T-helper 2 cell treated with Interferon-gamma antibody and Interleukin-4, amounts not matched to agents 100 ng/mL and 5 ng/mL, for 36 hours (primary cell): Measurements from ENCODE around the gene CDK6. TPM values are rescaled to one million over a fixed set of nuclear protein-coding genes. Genes with fewer than 3 reads are reported as not detected.
"Not testable (repeated sequence)": the region's sequence is repeated elsewhere in the genome, so short reads cannot be mapped to it uniquely, and the experiment has no call there.

Experiments
- intact Hi-C: fragments of 100-400 bp; cut with micrococcal nuclease; formaldehyde crosslinking; loops from one replicate; pipeline ENCODE4 v1.15.1; 2023
- total RNA-seq: library from RNA; stranded (reverse); gene quantifications from 2 replicates; pipeline ENCODE4 v1.2.3, GENCODE V29; 2022

The CDK6 gene
- total RNA-seq, 1 donor from 2014 or later: 136 TPM

DNA sequence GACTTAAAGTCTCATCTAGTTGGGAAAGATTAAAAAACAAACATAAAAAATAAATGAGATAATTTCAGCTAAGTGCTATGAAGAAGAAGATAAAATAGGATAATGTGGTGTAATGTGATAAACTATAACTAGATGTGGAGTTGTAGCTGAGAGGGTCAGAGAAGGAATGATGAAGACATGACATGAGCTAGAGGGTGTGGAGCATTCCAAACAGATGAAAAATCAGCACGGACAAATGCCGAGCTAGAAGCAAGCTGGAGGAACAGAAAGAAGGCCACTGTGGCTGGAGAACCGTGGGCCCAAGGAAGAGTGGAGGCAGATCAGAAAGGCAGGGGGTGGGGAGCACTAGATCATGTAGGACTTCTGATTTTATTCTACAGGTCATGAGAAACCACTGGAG lies 70.6 kb downstream of the CDK6 start:
- intact Hi-C loops: no loop called here

GRCh38 chr7:92763636-92764423 lies 72.5 kb downstream of the CDK6 start:
- intact Hi-C loops: no loop called here

GRCh38 chr7:92762851-92763250 lies 73.5 kb downstream of the CDK6 start:
- intact Hi-C loops: no loop called here

GRCh38 chr7:92761391-92762097 lies 74.8 kb downstream of the CDK6 start:
- intact Hi-C loops: no loop called here

DNA sequence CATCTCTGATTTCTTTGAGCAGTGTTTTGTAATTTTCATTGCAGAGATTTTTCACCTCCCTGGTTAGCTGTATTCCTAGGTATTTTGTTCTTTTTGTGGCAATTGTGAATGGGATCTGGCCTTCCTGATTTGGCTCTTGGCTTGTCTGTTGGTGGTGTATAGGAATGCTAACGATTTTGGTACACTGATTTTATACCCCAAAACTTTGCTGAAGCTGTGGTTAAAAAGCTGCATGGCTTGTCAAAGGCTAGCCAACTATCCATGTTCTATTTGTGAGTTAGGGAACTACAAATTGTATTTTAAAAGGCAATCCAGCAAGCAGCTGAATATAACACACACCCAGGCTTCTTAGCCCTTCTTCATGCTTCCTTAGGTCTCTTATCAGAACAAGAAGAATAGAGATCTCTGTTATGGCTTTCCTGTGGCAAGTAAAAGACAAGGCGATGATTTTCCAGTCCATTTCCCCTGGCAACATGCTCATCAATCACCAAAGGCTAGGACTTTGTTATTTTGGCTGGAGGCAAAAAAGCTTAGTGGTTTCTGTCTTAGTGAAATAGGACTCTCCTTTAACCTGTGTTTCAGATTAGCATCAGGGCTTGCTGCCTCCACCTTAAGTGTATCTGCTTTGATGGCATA lies 77.5 kb downstream of the CDK6 start:
- intact Hi-C loops: no loop called here

- intact Hi-C loops: not testable (repeated sequence)
These were observed 79.0 kb downstream of the CDK6 start for GRCh38 chr7:92757311-92757910.

- intact Hi-C loops: no loop called here
These were observed 80.7 kb downstream of the CDK6 start for GRCh38 chr7:92755680-92756079.

DNA sequence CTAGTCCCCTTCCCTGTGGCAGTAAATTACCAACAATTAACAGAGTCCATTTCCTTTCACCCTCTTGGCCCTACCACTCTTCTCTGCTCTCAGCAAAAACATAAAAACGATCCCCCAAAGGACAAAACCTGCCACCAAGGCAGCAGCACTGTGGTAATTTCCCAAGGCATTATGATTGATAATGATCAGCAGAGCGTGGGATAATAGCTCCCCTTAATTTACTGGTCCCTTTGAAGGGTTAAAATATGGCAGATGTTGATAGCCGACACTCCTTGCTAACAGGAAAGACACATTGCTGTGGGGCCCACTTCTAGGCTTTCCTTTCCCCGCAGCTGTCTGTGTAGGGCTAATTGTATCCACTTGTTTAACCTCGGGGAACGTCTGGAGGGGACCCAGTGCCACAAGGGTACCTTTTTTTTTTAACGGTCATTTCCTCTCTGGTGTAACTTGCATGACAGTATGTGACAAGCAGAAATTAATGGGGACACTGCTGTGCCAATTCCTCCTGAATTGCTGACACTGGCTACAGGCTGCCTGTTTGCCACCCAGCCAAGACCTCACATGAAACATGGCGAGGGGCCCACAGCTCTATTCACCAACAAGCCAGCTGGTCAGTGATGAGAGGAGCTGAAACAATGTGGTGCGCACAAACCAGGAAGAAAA lies 81.3 kb downstream of the CDK6 start:
- intact Hi-C loops: no loop called here

DNA sequence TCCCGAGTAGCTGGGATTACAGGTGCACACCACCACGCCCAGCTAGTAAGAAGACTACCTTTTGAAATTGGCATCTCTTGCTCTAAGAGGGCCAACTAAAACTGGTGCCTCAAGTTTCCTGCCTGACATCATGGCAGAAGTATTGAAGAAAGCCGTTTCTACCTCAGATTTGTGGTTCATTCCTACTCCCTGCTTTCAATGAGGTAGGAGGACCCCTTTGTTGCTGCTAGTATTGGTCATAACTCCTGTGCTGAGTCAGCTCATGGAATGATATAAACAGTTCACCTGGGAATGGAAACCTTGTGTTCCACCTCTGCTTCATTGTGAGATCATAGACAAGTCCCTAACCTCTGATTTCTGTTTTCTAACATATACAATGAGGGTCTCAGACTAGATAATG lies 82.8 kb downstream of the CDK6 start:
- intact Hi-C loops: no loop called here

DNA sequence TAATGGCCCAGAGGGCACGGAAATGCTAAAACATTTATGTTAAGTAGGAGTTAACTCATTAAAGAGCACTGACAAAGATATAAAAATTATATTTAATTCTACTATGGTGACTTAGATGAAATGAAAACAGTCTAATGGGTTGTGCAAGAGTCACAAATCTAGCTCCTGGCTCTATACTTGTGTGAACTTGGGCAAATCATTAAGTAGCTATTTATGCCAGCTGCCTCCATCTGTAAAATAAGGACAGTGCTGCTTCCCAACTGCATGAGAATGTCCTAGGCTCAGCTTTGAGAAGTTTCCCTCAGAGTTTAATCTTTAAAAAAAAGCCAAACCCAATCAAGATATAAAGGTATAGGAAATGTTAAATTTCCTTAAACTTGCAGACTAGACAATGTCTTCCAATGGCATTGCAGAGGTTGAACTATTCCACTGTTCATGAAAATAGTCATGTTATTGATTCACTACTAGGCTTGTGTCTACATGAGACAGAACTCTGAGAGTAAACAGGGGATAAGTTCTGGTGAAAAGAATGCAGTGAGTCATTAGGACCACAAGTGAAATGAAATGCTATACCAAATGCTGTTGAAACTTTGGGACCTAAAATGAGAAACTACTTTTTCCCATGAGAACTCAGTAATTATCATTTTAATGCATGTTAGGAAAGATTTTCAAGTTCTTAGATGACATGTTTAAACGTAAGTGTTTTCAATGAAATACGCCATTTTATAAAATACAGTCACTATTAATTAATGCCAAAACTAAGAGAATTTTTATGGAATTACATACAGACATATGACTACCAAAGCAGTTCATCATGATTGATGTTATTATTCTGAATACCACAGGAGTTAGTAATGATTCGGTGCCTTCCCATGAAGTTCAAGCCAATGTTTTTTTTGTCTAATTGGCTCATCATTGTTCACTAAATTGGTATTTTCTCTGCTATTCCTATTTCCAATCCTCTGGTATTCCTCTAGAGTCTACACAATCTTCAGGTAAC lies 84.2 kb downstream of the CDK6 start:
- intact Hi-C loops: no loop called here

- intact Hi-C loops: no loop called here
These were observed 85.4 kb downstream of the CDK6 start for GRCh38 chr7:92750946-92751345.

GRCh38 chr7:92750447-92750839 lies 85.9 kb downstream of the CDK6 start:
- intact Hi-C loops: no loop called here

DNA sequence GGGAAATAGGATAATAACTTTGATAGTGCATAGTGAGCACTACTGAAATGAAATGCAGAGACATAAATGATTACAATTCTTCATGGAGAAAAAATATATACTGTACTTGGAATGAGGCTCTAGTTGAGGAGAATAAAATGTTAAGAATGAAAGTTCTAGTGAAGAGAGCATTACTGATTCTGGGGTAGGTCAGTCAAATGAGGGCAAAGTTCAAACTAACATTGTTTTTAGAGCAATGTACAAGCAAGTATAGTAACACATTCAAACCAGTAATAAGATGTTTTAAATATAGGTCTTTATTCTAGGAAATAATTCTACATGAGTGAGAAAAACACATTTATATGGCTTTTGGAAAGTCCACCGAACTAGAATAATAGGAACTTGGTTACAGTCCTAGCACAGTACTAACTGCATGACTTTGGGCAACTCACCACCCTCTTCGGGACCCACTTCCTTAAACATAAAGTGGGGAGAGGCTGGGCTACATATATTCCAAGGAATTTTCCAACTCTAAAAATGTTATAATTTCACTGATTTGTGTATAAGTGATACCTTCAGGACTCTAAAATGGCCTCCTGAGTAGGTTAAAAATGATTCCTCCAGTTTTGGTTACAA lies 86.4 kb downstream of the CDK6 start:
- intact Hi-C loops: loop anchor here (2.0 kb wide), 1 partner anchor 17 kb away; no protein-coding TSS in a partner anchor

DNA sequence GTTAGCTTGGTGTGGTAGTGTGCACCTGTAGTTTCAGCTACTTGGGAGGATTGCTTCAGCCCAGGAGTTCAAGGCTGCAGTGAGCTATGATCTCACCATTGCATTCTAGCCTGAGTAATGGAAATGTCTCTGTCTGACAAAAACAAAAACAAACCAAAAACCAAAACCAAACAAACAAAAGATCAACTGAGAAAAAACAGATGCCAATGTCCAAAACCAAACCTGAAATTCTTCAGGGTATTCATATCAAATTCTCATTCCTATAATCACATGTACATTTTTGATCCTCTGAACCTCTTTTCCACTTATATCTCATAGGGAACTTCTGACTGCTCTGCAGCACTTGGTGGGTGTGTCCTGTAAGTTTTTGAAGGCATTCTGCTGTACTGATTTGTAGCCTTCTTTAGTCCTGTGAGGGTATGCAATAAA lies 87.0 kb downstream of the CDK6 start:
- intact Hi-C loops: loop anchor here (2.0 kb wide), 1 partner anchor 17 kb away; no protein-coding TSS in a partner anchor

- intact Hi-C loops: loop anchor here (2.0 kb wide), 1 partner anchor 16 kb away; no protein-coding TSS in a partner anchor
These were observed 87.9 kb downstream of the CDK6 start for GRCh38 chr7:92748495-92748894.

GRCh38 chr7:92747041-92747835 lies 89.1 kb downstream of the CDK6 start:
- intact Hi-C loops: no loop called here

DNA sequence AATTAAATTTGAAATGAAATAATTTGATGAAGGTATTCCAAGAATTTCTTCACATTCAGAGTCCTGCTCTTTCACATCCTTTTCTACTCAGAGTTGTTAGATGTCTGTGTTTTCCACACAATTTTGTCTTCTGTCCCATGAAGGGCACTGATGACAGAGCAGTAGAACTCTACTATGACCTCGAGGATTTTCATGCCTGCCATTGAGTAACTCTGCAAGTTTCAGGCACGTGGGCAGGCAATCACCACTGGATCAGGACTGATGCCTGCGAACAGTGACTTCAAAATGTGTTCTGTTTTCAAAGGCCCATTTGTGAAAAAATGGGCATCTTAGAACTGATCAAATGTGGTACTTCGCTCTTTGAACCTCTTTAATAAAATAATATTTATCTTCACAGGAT lies 91.1 kb downstream of the CDK6 start:
- intact Hi-C loops: no loop called here

- intact Hi-C loops: not testable (repeated sequence)
These were observed 92.2 kb downstream of the CDK6 start for GRCh38 chr7:92744180-92744579.

DNA sequence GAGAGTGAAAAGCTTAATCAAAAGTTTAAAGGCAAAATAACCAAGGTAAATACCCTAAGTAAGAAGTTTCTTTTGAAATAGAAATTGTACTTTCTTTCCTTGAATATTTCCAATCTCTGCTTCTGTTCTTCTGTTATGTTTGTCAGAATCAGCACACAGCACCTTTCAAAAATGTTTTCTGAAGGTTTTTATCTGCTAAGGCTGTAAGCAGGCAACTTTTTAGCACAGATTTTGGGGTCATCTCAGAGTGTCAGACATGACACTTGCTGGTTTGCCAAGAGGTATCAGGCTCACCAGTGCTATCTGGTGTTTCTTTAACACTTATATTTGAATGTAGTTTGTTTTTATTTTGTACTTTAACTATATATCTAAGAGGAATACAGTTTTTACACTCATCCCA lies 94.2 kb downstream of the CDK6 start:
- intact Hi-C loops: no loop called here
